ENCODE data around the gene RASSF8.
A peak's percentile ranks its signal among the peaks of the same experiment; 100 is the strongest.

RASSF8 gene

DNA sequence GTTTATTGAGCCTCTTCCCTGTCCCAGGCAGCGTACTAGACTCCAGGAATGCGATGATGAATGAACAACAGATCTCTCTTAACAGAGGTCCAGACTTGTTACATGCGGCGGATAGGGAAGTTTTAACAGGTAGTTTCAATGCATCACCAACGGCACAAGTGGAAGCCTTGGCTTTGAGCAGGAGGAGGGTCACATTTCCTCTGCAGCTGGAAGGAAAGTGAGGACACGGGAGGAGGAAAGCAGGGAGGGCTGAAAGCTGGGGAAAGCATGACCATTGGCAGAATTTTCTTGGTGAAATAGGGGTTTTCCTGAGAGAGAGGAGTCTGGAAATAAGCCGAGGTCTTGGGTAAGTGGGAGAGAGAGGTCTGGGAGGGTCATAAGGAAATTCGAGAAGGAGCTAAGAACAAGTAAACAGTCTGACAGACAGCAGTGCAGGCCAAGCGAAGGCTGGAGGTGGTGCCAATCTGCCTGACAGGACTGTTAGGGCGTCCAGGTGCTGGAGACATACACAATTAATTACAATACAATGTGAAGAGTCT lies 150.9 kb downstream of the RASSF8 start:
- no peak for DNase-seq (ENCODE audit: low spot score)

DNA sequence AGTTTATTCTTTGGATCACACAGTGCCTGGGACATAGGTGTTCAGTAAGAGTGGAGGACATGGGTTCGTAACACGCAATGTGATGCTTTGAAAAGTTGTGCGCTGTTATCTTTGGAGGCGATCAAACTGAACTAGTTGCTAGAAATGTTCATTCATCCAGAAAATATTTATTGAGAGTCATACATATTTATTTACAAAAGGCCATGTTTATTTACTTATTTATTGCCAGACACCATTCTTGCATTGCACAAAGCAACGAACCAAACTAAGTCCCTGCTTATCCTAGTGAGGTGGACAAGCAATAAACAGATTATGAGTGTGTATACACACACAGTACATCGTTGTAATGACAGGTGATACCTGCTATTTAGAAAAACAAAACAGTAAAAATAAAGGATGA lies 153.8 kb downstream of the RASSF8 start:
- no peak for DNase-seq (ENCODE audit: low spot score)

DNA sequence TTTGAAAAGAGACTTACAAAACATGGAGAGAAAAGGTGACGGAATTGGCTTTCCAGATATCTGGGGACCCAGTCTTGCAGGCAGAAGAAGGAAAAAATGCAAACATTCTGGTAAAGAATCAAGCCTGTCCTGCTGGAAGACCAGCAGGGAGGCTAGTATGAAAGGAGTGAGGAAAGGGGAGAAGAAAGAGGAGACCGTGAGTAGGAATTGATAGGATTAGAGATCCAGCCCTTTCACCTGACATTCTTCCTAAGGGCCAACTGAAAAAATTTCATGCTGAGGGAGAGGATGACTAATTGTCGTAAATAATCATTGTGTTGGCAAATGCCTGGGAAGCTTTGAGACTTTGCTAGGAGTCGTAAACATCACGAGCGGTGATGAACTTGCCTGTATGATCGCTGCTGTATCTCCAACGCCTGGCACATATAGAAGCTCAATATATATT lies 154.2 kb downstream of the RASSF8 start:
- DNase-seq (ENCODE audit: low spot score), result no peak

DNA sequence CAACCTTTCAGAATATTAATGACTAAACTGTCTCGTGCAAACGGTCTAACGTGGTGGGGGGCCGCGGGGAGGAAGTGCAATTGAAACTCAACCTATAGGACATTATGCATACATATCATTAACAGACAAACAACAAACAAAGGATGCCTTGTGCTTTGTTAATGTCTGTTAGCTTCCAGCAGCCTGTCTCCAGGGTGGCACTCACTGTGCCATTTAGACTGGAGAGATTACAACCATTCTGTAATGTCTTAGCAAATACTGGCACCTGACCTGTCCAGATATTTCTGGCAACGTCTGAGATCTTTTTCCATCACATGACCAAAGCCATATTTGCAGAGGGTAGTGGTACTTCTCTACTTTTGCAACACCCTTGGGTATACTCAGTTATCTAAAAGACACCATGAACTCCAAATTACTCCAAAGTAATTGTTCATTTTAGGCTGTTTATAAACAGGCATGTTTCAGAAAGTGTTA lies 154.7 kb downstream of the RASSF8 start:
- no peak for DNase-seq (ENCODE audit: low spot score)

GRCh38 chr12:26113853-26114719 lies 155.6 kb downstream of the RASSF8 start:
- peak; percentile 91 for DNase-seq (ENCODE audit: low spot score)

DNA sequence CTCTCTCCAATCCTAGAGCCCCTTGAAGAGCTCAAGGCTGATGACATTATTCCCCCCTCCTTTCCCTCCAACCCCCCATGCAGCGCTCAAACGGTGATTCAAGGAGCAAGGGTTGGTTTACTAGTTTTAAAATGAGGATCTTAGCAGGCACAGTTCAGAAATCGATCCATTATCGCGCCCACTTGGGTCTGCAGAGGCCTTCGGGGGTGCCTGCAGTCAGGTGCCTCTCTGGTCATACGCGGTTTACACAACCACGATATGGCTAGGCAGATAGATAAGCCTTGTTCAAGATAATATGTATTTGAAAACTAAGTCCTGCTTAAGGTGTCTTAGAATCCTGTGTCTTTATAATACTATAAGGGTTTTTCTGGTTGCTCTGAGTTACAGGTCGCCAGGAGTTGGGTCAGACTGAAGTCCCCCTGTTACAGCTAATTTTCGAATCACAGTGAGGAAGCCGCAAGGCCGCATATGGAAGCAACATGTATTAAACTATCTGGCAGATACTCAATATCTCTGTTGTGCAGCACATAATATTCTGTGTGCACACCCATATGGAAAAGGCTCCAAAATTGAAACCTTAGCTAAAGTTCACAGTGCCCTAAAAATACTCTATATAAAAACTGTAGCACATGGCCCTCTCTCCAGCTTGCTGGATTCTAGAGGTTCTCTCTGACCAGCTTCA lies 156.4 kb downstream of the RASSF8 start:
- no peak for DNase-seq (ENCODE audit: low spot score)

DNA sequence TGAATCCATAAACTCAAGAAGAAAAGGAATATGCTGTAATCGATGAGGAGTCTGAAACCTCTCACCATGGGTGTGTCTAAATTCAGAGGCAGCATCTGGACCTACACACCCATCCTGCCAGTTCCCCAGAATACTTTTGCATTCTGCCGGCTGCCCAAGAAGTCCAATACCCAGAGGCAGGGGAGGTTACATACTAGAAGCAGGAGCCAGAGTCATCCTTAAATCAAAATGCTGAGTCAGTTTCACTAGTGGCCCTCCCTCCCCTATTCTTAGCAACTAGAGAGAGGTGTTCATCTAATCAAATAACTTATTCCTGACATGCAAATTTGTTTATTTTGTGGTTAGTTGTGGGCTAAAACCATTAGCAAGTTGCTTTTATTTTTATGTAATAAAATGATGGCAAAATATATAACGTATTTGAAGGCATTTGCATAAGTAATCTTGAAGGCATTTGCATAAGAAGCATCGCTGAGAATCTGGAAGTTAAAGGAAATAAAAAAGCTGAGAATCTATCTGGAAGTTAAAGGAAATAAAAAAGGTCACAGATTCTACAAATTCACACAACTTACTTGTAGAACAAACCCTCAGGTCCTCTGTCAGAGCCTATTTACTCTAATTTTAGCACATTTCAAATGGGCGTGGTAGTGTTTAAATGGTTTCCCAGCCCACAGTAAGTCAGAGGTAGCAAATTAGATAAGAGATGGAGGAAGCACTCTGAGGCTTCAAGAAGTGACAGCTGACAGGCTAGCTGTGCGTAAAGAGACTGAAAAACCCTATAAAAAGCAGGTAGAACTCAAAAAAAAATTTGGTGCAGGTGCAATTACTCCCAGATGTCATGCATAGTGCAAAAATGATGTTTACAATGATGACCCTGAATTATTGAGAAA lies 158.6 kb downstream of the RASSF8 start:
- DNase-seq (ENCODE audit: low spot score), result no peak

DNA sequence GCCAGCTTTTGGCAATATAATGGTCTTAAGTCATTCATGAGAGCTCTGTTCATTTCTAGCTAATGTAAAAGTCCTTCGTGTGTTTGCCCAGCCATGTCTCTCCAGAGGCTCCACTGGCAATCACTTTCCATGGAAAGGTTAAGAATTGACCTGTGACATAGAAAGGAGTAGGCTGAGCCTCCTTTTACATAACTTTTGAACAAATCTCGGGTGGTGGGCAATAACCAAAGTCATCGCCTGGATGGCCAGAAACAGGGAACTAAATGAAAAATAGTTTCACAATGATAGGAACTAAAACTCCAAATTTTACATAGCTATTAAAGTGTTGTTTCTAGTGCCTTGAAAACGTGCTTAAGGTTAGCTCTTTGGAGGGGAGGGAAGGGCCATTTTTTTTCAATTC lies 159.8 kb downstream of the RASSF8 start:
- DNase-seq (ENCODE audit: low spot score), result peak; percentile 39

DNA sequence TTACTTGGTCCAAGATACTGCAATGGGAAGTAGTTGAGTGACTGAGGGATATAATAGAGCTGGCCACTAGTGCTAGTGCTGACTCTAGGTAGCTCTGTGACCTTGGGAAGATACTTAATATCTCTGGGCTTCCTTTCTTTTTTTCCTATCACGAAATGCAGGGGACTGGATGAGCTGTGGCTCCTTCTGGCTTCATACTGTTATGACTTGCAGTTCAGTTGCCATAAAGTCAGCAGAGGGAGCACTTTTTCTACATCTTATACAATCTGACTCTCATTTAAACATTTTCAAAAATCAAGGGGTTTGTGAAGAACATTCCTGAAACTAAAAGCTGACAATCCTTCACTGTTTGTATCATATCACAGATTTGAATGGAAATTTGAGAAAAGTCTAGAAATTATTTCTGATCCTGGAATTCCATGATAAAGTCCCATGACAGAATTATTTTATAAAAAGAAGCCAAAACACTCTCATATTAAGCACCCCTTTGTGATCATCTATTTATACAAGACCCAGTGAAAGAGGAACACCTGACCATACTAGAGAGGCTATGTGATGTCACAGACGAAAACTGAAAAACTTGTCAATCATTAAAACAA lies 161.0 kb downstream of the RASSF8 start:
- no peak for DNase-seq (ENCODE audit: low spot score)

- no peak for DNase-seq (ENCODE audit: low spot score)
Measured at GRCh38 chr12:26120561-26121274, 162.2 kb downstream of the RASSF8 start.

DNA sequence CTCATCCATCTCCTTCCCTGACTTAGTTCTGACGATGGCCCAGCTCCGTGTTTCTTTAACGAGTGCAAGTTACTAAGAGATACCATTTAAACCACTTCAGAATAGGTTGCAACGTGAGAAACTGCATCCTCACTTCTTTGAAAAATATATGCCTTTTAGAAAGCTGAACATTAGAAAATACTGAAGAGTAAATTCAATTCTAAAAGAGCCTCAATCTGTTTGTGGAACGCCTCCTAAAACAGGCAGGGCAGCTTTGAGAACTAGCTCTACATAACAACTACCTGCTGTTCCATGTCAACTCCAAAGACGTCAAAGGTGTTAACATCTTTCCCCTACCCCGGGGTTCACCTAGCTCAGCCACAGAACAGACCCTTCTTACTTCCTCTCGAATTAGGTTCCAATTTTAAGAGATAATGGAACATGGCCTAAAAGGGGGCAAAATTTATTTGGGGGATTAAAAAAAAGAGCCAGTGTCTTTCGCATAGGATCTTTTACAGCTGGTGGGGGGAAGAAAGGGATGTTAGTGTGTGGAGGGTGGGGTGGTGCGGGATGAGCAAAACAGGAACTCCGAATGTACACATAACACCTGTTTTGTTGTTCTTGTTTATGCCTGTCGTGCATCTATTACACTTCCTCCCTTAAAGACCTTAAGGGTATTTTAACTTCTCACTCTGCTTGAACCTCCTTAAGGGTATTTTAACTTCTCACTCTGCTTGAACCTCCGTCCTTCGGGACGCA lies 163.0 kb downstream of the RASSF8 start:
- peak; percentile 33 for DNase-seq (ENCODE audit: low spot score)

DNA sequence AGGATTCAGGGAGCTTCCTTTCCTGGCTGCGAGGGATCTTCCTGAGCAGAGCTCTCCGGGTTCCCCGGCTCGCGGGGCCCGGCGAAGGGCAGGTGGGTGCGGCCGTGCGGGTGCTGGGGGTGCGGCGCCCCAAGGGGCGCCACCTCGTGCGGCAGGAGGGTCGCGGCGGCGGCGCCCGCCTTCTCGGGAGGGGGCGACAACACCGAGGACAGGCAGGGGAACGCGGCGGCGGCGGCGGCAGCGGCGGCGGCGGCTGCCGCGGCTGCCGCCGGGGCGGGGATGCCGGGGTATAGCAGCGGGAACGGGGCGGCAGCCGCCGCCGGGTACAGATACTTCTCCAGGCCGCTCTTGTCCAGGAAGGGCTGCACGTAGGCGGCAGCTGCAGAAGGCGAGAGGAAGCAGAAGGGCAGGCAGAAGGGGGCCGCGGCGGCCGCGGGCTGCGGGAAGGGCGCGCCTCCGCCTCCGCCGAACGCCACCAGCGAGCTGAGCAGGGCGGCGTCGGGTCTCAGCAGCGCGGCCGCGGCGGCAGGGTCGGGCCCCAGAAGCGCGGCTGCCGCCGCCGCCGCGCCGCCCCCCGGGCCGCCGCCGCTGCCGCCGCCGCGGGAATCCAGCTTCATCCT lies 163.7 kb downstream of the RASSF8 start:
- peak; percentile 39 for DNase-seq (ENCODE audit: low spot score)

- DNase-seq (ENCODE audit: low spot score), result no peak
Measured at GRCh38 chr12:26122681-26123481, 164.4 kb downstream of the RASSF8 start.

DNA sequence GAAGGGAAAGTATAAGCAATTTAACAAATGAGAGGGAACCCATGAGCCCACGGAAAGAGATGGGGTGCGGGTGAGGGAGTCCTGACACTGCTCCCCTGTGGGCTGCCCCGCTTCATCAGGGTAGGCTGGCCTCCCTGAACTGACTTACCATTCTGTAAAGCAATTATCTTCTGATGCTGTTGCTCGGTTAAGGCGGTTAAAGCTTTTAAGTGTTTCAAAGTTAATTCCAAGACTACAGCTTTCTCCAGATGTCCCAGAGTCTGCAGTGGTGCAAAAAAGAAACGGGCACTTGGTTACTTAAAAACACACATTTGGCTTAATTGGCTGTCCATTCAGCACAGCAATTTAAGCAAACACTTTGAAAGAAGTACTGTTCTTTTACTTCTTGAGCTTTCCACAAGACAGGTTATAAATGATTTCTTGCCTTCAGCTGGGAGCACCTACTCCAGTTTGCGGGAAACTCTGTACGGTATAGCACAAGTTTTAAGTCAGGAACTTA lies 165.0 kb downstream of the RASSF8 start:
- no peak for DNase-seq (ENCODE audit: low spot score)

GRCh38 chr12:26124446-26125399 lies 166.2 kb downstream of the RASSF8 start, which contains the start of gene BHLHE41:
BHLHE41 (minus strand) TSS chr12:26125037; CDS start chr12:26124779, 258 bp downstream.
- peak; percentile 29 for DNase-seq (ENCODE audit: low spot score)

DNA sequence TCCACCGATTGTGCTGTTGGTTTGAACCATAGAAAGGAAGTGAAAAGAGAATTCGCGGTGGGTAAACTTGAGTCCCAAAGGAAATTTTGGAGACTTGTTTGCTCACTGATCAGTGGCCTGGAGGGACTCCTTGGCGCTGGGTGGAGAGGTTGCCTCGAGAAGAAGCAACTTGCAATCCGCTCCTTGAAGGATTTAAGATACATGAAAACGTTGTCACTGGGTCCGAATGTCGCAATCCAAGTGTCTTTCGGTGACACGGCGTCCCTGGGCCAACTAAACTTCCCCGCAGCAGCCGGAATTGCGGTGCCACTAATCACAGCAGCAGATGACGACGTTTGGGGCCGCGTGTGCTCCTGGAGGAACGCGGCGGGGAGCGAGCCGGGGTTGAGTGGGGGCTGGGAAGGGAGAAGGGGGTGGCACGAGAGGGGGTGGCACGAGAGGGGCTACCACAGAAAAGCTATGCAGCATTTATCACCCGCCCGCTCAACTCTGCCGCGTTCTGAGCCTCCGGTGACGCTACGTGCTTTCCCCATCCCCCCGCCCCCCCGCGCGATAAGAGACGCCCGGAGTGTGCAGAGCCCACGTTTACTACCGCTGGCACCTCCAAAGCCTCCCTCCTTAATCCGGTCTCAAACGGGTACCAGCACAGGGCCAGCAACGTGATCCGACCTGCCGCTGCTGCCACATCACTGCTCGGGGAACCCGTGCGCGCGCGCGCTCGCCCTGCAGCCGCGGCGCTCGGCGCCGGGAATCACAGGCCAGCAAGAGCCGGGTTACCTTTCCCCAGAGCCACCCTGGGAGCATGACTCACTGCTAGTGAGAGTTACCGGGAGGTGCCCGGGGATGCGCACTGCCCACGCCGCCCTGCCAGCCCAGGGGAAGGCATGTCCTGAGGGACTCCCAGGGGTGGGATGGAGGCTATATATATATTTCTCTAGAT lies 167.2 kb downstream of the RASSF8 start:
- peak; percentile 48 for DNase-seq (ENCODE audit: low spot score)
